Panc1 (cell line): ENCODE data around the gene FAM76A. TPM values are rescaled to one million over a fixed set of nuclear protein-coding genes. Genes with fewer than 3 reads are reported as not detected.

Experiments
- ATAC-seq: fragments of 200-7000 bp; cut with Tn5 transposase; 2 replicates; pipeline ENCODE4 v1.9.1; 2020; ENCODE audit warnings: mild to moderate bottlenecking, moderate library complexity
- BruUV-seq: library from RNA; stranded (reverse); fragments of 400-500 nt; replicated peaks from 2 replicates; lab custom pipeline; 2021; lab: Mats Ljungman, UMichigan
- CTCF ChIA-PET: fragments of 300-600 bp; sonication (Branson Sonifier 250); formaldehyde crosslinking; loops from one replicate; lab custom pipeline; 2022; ENCODE audit warnings: antibody characterized with exemption; lab: Charles Lee
- POLR2A ChIA-PET: fragments of 300-600 bp; sonication (Branson Sonifier 250); formaldehyde crosslinking; loops from one replicate; lab custom pipeline; 2022; ENCODE audit warnings: antibody characterized with exemption; lab: Charles Lee
- DNase-seq: peaks from one replicate; pipeline ENCODE4 v3.0.0-alpha.2; 2010; ENCODE audit warnings: low read depth, low spot score
- H3K27ac ChIP-seq: 2 replicates; pipeline ENCODE4 v1.5.1; 2011; ENCODE audit warnings: mild to moderate bottlenecking, low read length, inconsistent platforms
- H3K27me3 ChIP-seq: fragments of 200-500 bp; sonication (Bioruptor generic); 2 replicates; pipeline ENCODE4 v1.6.0; 2014; ENCODE audit warnings: low read length, inconsistent platforms; ENCODE audit not compliant: control insufficient read depth, insufficient read depth
- H3K36me3 ChIP-seq: fragments of 200-500 bp; sonication (Bioruptor generic); 2 replicates; pipeline ENCODE4 v1.5.1; 2014; ENCODE audit warnings: inconsistent platforms, mild to moderate bottlenecking, low read length, moderate library complexity; ENCODE audit not compliant: control insufficient read depth, insufficient read depth
- H3K4me1 ChIP-seq: 2 replicates; pipeline ENCODE4 v1.5.1; 2011; ENCODE audit warnings: inconsistent platforms, mild to moderate bottlenecking, low read length, moderate library complexity; ENCODE audit not compliant: control insufficient read depth, insufficient read depth
- H3K4me3 ChIP-seq, 2 experiments: 2 replicates each; pipeline ENCODE4 v1.5.1; 2011 to 2012; ENCODE audit warnings: low read depth in 2 of 2, low read length in 2 of 2, mild to moderate bottlenecking in 2 of 2, inconsistent platforms in 1 of 2, moderate library complexity in 1 of 2
- H3K9me3 ChIP-seq: fragments of 200-500 bp; sonication (Bioruptor generic); 2 replicates; pipeline ENCODE4 v1.5.1; 2014; ENCODE audit warnings: low read depth, mild to moderate bottlenecking, inconsistent platforms, low read length, moderate library complexity; ENCODE audit not compliant: control insufficient read depth, insufficient read depth
- CTCF ChIP-seq: fragments of 450-650 bp; IDR thresholded peaks from 2 replicates; pipeline ENCODE4 v1.5.1; 2017; ENCODE audit warnings: mild to moderate bottlenecking
- POLR2AphosphoS5 ChIP-seq: IDR thresholded peaks from 2 replicates; pipeline ENCODE4 v1.6.1; 2012; ENCODE audit warnings: mild to moderate bottlenecking, low read depth, low read length, moderate library complexity
- REST ChIP-seq, 2 experiments: IDR thresholded peaks; 2 replicates each; pipeline ENCODE4 v1.6.1; 2011 to 2012; ENCODE audit warnings: low read depth in 2 of 2, control low read depth in 1 of 2, low read length in 1 of 2, mild to moderate bottlenecking in 1 of 2, moderate library complexity in 1 of 2; ENCODE audit not compliant: insufficient read depth in 1 of 2
- SIN3A ChIP-seq: IDR thresholded peaks from 2 replicates; pipeline ENCODE4 v1.6.1; 2012; ENCODE audit warnings: low read depth, mild to moderate bottlenecking, low read length, moderate library complexity, borderline replicate concordance; ENCODE audit not compliant: insufficient read depth
- TCF7L2 ChIP-seq: IDR thresholded peaks from 2 replicates; pipeline ENCODE4 v1.6.1; 2011; ENCODE audit warnings: mild to moderate bottlenecking, low read depth, low read length, inconsistent platforms
- in situ Hi-C: cut with HindIII; loops from 2 replicates; pipeline ENCODE4 v1.10.0; 2016; ENCODE audit warnings: low sequenced_read_pairs, low pct_unique_long_range_greater_than_20kb
- intact Hi-C: fragments of 100-400 bp; cut with micrococcal nuclease; formaldehyde crosslinking; loops from one replicate; pipeline ENCODE4 v1.10.0; 2022; ENCODE audit not compliant: unreplicated experiment
- total RNA-seq: library from RNA; stranded (reverse); gene quantifications from one replicate; pipeline ENCODE4 v1.2.1, GENCODE V29; 2021; ENCODE audit not compliant: unreplicated experiment

The FAM76A gene
- total RNA-seq, 1 experiment from 2014 or later = 15.4 TPM

- Histone ChIP-seq H3K4me1 (no peaks in the 10 kb centered on the region), H3K36me3 (no peaks in the 10 kb centered on the region), H3K27me3 (no peaks in the 10 kb centered on the region), H3K27ac (no peak overlapping the region), H3K4me3 (no peak overlapping the region), H3K9me3 (peaks cover 10% of the 10 kb centered on the region; the same call in 1 of the 2 replicates)
- in situ Hi-C loops = no loop called here
- TF ChIP-seq REST (IDR thresholded peaks at IDR 0.05; ENCODE audit: insufficient read depth in 1 of 2, low read depth in 2 of 2, low read length in 1 of 2) (no peak), TCF7L2 (no peak), CTCF (no peak), SIN3A (no peak), POLR2AphosphoS5 (no peak)
- no peak for DNase-seq
- BruUV-seq = no TSS peak
- ChIA-PET POLR2A (no interaction called here), CTCF (no interaction called here)
- intact Hi-C loops = no loop called here
- no peak for ATAC-seq
Observed at GRCh38 chr1:27684176-27684575, 41.6 kb upstream of the FAM76A start.

GRCh38 chr1:27686223-27686990 lies 39.4 kb upstream of the FAM76A start:
- in situ Hi-C loops (no loop called here), intact Hi-C loops (no loop called here)
- TF ChIP-seq SIN3A (no peak), REST (IDR thresholded peaks at IDR 0.05; ENCODE audit: insufficient read depth in 1 of 2, low read depth in 2 of 2, low read length in 1 of 2) (no peak), POLR2AphosphoS5 (no peak), TCF7L2 (no peak), CTCF (no peak)
- H3K4me3 ChIP-seq = no peak overlapping the region
- DNase-seq = no peak
- H3K4me1 ChIP-seq = no peaks in the 10 kb centered on the region
- no TSS peak for BruUV-seq
- no peaks in the 10 kb centered on the region; the same call in 1 of the 2 replicates for H3K27me3 ChIP-seq
- no peaks in the 10 kb centered on the region for H3K36me3 ChIP-seq
- H3K9me3 ChIP-seq = peaks cover 7% of the 10 kb centered on the region; the same call in 1 of the 2 replicates
- no peak overlapping the region for H3K27ac ChIP-seq
- no peak for ATAC-seq
- ChIA-PET CTCF (interaction anchor here (0.5 to 0.6 kb wide), 2 partner anchors 441 to 718 kb away, joined by 3 read pairs; no protein-coding TSS in a partner anchor), POLR2A (no interaction called here)
